HG03342 (cell line): ENCODE data around the gene AGBL5.

ENCODE experiments used
- ATAC-seq: cut with Tn5 transposase; IDR thresholded peaks from one replicate; pipeline ENCODE4 v1.9.1; 2021; ENCODE audit warnings: mild to moderate bottlenecking, moderate library complexity; ENCODE audit not compliant: unreplicated experiment

The AGBL5 gene

GRCh38 chr2:27050996-27051901 is at the start of gene AGBL5:
TSS of gene AGBL5 (plus strand) at chr2:27051668. CDS start at chr2:27052959, 1,291 bp downstream.
- ATAC-seq: peak; percentile 67

- ATAC-seq: no peak
Observed at GRCh38 chr2:27001950-27002349, 49.5 kb upstream of the AGBL5 start.

GRCh38 chr2:27003007-27003406 is 48.5 kb upstream of the AGBL5 start:
- ATAC-seq: no peak

- ATAC-seq: no peak
Observed at GRCh38 chr2:27003857-27004256, 47.6 kb upstream of the AGBL5 start.

- no peak for ATAC-seq
Observed at GRCh38 chr2:27006602-27007415, 44.7 kb upstream of the AGBL5 start.

GRCh38 chr2:27007416-27008374 is 43.8 kb upstream of the AGBL5 start:
- no peak for ATAC-seq

GRCh38 chr2:27008678-27009077 is 42.8 kb upstream of the AGBL5 start:
- no peak for ATAC-seq

- ATAC-seq: no peak
Observed at GRCh38 chr2:27009083-27009482, 42.4 kb upstream of the AGBL5 start.

- no peak for ATAC-seq
Observed at GRCh38 chr2:27009716-27010115, 41.8 kb upstream of the AGBL5 start.

- ATAC-seq: no peak
Observed at GRCh38 chr2:27010139-27010538, 41.3 kb upstream of the AGBL5 start.

- no peak for ATAC-seq
Observed at GRCh38 chr2:27013738-27014137, 37.7 kb upstream of the AGBL5 start.

GRCh38 chr2:27014771-27015433 is 36.6 kb upstream of the AGBL5 start:
- ATAC-seq: no peak

GRCh38 chr2:27016801-27017325 is 34.6 kb upstream of the AGBL5 start:
- no peak for ATAC-seq

GRCh38 chr2:27018142-27018541 is 33.3 kb upstream of the AGBL5 start:
- ATAC-seq: no peak

- no peak for ATAC-seq
Observed at GRCh38 chr2:27019459-27019858, 32.0 kb upstream of the AGBL5 start.

GRCh38 chr2:27019931-27020855 is 31.3 kb upstream of the AGBL5 start:
- ATAC-seq: no peak

- no peak for ATAC-seq
Observed at GRCh38 chr2:27021253-27022049, 30.0 kb upstream of the AGBL5 start.

GRCh38 chr2:27023740-27024139 is 27.7 kb upstream of the AGBL5 start:
- no peak for ATAC-seq
